CD4-positive, alpha-beta T cell (primary cell): Measurements from ENCODE around the gene HAUS1. TPM values are rescaled to one million over a fixed set of nuclear protein-coding genes. Genes with fewer than 3 reads are reported as not detected.
A peak's percentile ranks its signal among the peaks of the same experiment; 100 is the strongest.

Source experiments
- ATAC-seq: fragments of 200-7000 bp; cut with Tn5 transposase; one replicate; pipeline ENCODE4 v1.10.0; 2022; ENCODE audit warnings: mild to moderate bottlenecking; ENCODE audit not compliant: poor library complexity
- CTCF ChIA-PET: fragments of 350-600 bp; sonication (Branson Sonifier 250); formaldehyde crosslinking; loops from one replicate; lab custom pipeline; 2021; ENCODE audit warnings: antibody characterized with exemption, inconsistent platforms; lab: Charles Lee
- POLR2A ChIA-PET: fragments of 350-600 bp; sonication (Branson Sonifier 250); formaldehyde crosslinking; loops from one replicate; lab custom pipeline; 2021; ENCODE audit warnings: antibody characterized with exemption, inconsistent platforms; lab: Charles Lee
- DNase-seq, 14 experiments: peaks; one replicate each; pipeline ENCODE4 v3.0.0-alpha.2; 2013 to 2020; ENCODE audit warnings: mixed read lengths in 2 of 14
- H3K27ac ChIP-seq, 2 donors: one replicate each; pipeline versions ENCODE4 v1.5.1 to v1.7.0; 2013; ENCODE audit warnings: low read length in 2 of 2, low read depth in 1 of 2, mild to moderate bottlenecking in 1 of 2
- H3K27me3 ChIP-seq, 2 experiments: 1 replicate in 1 of 2; 2 replicates in 1 of 2; pipeline versions ENCODE4 v1.6.1 to v1.7.0; 2013; ENCODE audit warnings: low read length in 2 of 2, control low read depth in 1 of 2, mild to moderate bottlenecking in 1 of 2, moderate library complexity in 1 of 2; ENCODE audit not compliant: insufficient read depth in 2 of 2, control insufficient read depth in 1 of 2
- H3K36me3 ChIP-seq: one replicate; pipeline ENCODE4 v1.6.1; 2013; ENCODE audit warnings: low read length, control low read depth; ENCODE audit not compliant: insufficient read depth
- H3K4me1 ChIP-seq: one replicate; pipeline ENCODE4 v1.6.1; 2013; ENCODE audit warnings: low read length, control low read depth; ENCODE audit not compliant: insufficient read depth
- H3K4me3 ChIP-seq: one replicate; pipeline ENCODE4 v1.5.1; 2013; ENCODE audit warnings: mild to moderate bottlenecking, low read length, moderate library complexity
- H3K9me3 ChIP-seq, 2 experiments: 1 replicate in 1 of 2; 2 replicates in 1 of 2; pipeline versions ENCODE4 v1.6.1 to v1.7.0; 2013; ENCODE audit warnings: low read length in 2 of 2, mild to moderate bottlenecking in 2 of 2, control low read depth in 1 of 2, moderate library complexity in 1 of 2; ENCODE audit not compliant: control insufficient read depth in 1 of 2, insufficient read depth in 1 of 2
- H3K27ac Mint-ChIP-seq: one replicate; pipeline ENCODE4 v1.8.0; 2020; ENCODE audit warnings: mixed read lengths
- H3K27me3 Mint-ChIP-seq: one replicate; pipeline ENCODE4 v1.8.0; 2021; ENCODE audit warnings: mixed read lengths
- H3K36me3 Mint-ChIP-seq: one replicate; pipeline ENCODE4 v1.8.0; 2021; ENCODE audit warnings: low read depth, mixed read lengths
- H3K4me1 Mint-ChIP-seq: one replicate; pipeline ENCODE4 v1.8.0; 2021; ENCODE audit warnings: low read depth, mixed read lengths
- H3K4me3 Mint-ChIP-seq: one replicate; pipeline ENCODE4 v1.8.0; 2020; ENCODE audit warnings: mild to moderate bottlenecking, mixed read lengths
- H3K9me3 Mint-ChIP-seq: one replicate; pipeline ENCODE4 v1.8.0; 2020; ENCODE audit warnings: mixed read lengths
- intact Hi-C, 2 experiments: fragments of 100-400 bp; cut with DNase I in 1 of 2; cut with micrococcal nuclease in 1 of 2; formaldehyde crosslinking; loops; one replicate each; pipeline versions ENCODE4 v1.15.1 to v1.9.0; 2023 to 2025; cut with DNase I, micrococcal nuclease
- total RNA-seq, 174 experiments: library from RNA in 2 of 174; stranded (reverse) in 2 of 174; gene quantifications; one replicate each; pipeline ENCODE4 v1.2.3 and lab custom pipeline; 2021 to 2026
- TF ChIP-seq, protein P1 (sequence below): fragments of 200-600 bp; IDR thresholded peaks from one replicate; pipeline ENCODE4 v1.8.0; 2022; ENCODE audit warnings: antibody characterized with exemption, mild to moderate bottlenecking

HAUS1 gene
- total RNA-seq, 2 experiments from 2014 or later: 8.8 to 10.8 TPM

DNA sequence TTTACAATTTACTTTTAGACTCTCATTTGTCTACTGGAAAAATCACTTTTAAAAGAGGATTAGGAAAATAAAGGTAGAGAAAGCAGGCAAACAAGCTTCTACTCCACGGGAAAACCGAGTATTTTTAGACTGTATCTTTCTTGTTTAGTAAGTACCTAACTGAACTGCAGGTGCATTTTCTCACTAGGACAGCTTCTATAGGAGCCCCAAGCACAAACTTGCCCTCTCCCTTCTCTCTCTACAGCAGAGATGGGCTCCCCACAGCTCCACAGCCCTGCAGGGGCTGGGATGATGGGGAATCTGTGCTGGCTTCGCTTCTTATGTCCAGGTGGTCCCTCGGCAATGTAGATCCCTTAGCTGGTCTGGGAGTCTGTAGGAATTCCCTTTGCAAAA, 48.4 kb upstream of the HAUS1 start:
- Mint-ChIP-seq H3K4me1 (peaks cover 35% of the 10 kb centered on the region), H3K27me3 (no peaks in the 10 kb centered on the region), H3K4me3 (no peak overlapping the region), H3K9me3 (no peaks in the 10 kb centered on the region), H3K27ac (peak overlapping the region; percentile 58), H3K36me3 (no peaks in the 10 kb centered on the region)
- DNase-seq (no peak), ATAC-seq (no peak)
- peak overlapping the region in 1 of 2 donors; percentile 40 for H3K27ac ChIP-seq
- CTCF ChIA-PET: interaction anchor here (1.0 to 1.6 kb wide), 2 partner anchors 18 to 41 kb away, joined by 3 to 4 read pairs; no protein-coding TSS in a partner anchor
- peaks cover 0 to 3% of the 10 kb centered on the region in 2 experiments for H3K9me3 ChIP-seq
- POLR2A ChIA-PET: interaction anchor here (0.7 to 1.5 kb wide), 4 partner anchors 16 to 62 kb away, joined by 3 to 5 read pairs (median 4); no protein-coding TSS in a partner anchor
- no peaks in the 10 kb centered on the region for H3K27me3 ChIP-seq
- H3K4me1 ChIP-seq: peaks cover 25% of the 10 kb centered on the region
- H3K36me3 ChIP-seq: no peaks in the 10 kb centered on the region
- intact Hi-C loops: no loop called here
- TF ChIP-seq, protein P1, sequence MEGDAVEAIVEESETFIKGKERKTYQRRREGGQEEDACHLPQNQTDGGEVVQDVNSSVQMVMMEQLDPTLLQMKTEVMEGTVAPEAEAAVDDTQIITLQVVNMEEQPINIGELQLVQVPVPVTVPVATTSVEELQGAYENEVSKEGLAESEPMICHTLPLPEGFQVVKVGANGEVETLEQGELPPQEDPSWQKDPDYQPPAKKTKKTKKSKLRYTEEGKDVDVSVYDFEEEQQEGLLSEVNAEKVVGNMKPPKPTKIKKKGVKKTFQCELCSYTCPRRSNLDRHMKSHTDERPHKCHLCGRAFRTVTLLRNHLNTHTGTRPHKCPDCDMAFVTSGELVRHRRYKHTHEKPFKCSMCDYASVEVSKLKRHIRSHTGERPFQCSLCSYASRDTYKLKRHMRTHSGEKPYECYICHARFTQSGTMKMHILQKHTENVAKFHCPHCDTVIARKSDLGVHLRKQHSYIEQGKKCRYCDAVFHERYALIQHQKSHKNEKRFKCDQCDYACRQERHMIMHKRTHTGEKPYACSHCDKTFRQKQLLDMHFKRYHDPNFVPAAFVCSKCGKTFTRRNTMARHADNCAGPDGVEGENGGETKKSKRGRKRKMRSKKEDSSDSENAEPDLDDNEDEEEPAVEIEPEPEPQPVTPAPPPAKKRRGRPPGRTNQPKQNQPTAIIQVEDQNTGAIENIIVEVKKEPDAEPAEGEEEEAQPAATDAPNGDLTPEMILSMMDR: no peak
- H3K4me3 ChIP-seq: no peak overlapping the region

DNA sequence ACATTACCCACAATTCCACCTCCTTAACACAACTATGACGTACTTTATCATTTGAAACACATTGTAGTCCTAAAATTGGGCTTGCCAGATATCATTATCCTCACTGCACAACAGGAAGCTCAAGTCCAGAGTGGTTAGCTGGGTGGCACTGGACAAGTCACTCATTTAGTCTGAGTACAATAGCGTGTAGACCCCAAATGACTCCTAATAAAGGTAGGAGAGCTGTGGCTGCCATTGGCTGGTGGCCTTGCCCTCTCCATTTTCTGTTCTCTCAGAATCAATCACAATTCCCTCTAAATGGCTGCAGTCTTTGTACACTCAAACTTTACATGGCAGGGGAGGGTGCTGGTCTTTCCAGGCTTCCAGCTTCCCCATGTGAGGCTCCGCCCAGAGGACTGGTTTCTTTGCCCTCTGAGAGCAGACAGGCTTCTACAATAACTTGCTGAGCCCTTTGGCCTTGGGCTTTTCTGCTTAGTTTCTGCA, 43.8 kb upstream of the HAUS1 start:
- Histone ChIP-seq H3K27ac (no peak overlapping the region), H3K4me1 (peaks cover 10% of the 10 kb centered on the region), H3K36me3 (no peaks in the 10 kb centered on the region), H3K27me3 (no peaks in the 10 kb centered on the region), H3K4me3 (no peak overlapping the region), H3K9me3 (peaks cover 0 to 3% of the 10 kb centered on the region in 2 experiments)
- H3K36me3 Mint-ChIP-seq: no peaks in the 10 kb centered on the region
- no peak for DNase-seq
- no peaks in the 10 kb centered on the region for H3K27me3 Mint-ChIP-seq
- CTCF ChIA-PET: no interaction called here
- TF ChIP-seq, protein P1: no peak
- H3K4me3 Mint-ChIP-seq: no peak overlapping the region
- intact Hi-C loops: no loop called here
- no peak for ATAC-seq
- POLR2A ChIA-PET: no interaction called here
- no peak overlapping the region for H3K27ac Mint-ChIP-seq
- H3K9me3 Mint-ChIP-seq: no peaks in the 10 kb centered on the region
- peaks cover 10% of the 10 kb centered on the region for H3K4me1 Mint-ChIP-seq

DNA sequence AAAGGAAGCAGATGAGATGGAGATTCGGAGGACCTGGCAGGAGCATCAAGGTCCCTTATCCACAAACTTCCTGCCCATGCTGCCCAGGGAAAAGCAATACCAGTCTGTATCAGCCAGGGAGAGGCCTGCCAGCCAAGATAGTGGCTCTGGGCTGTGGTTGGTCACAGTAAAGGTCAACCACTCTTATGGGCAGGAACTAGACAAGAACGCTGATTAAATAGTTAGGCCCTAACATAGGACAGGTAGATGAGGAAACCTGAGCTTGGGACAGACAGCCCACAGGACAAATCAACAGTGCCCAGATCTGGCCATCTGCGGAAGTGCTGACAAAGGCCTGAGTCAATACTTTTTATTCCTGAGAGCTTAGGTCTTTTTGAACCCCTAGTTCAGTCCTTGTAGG, 42.8 kb upstream of the HAUS1 start:
- TF ChIP-seq, protein P1: no peak
- POLR2A ChIA-PET: interaction anchor here (1.0 kb wide), 1 partner anchor 10 kb away, joined by 3 read pairs; no protein-coding TSS in a partner anchor
- Histone ChIP-seq H3K27me3 (no peaks in the 10 kb centered on the region), H3K9me3 (peaks cover 0 to 3% of the 10 kb centered on the region in 2 experiments), H3K36me3 (no peaks in the 10 kb centered on the region), H3K4me3 (no peak overlapping the region), H3K4me1 (peaks cover 2% of the 10 kb centered on the region), H3K27ac (no peak overlapping the region)
- Mint-ChIP-seq H3K36me3 (no peaks in the 10 kb centered on the region), H3K9me3 (no peaks in the 10 kb centered on the region), H3K27me3 (no peaks in the 10 kb centered on the region), H3K27ac (no peak overlapping the region), H3K4me1 (peaks cover under 1% of the 10 kb centered on the region), H3K4me3 (no peak overlapping the region)
- CTCF ChIA-PET: no interaction called here
- no peak for ATAC-seq
- DNase-seq: no peak
- intact Hi-C loops: no loop called here
